ENCODE measurements around the gene KIAA1958. TPM values are rescaled to one million over a fixed set of nuclear protein-coding genes. Genes with fewer than 3 reads are reported as not detected.
"Not testable (repeated sequence)": the region's sequence is repeated elsewhere in the genome, so short reads cannot be mapped to it uniquely, and the experiment has no call there.

The KIAA1958 gene
- total and polyA plus RNA-seq, 2 of the 8 experiments (the other 6 are each of a cell fraction or from before 2014, with no cell fraction given) = 11.4 to 43.8 TPM

- peak; percentile 70 for FAIRE-seq
- H3K36me3 ChIP-seq (ENCODE audit: control insufficient read depth in 2 of 4, insufficient read depth in 4 of 4, low read length in 3 of 4); H2BK15ac ChIP-seq (ENCODE audit: low read length); H2AK5ac ChIP-seq (ENCODE audit: low read depth, low read length); H2AFZ ChIP-seq (ENCODE audit: low read length); H3K4me3 ChIP-seq (ENCODE audit: extremely low read depth in 1 of 4, insufficient read depth in 2 of 4, low read depth in 3 of 4, low read length in 4 of 4); H4K20me1 ChIP-seq (replicated peaks in 1 of 2; ENCODE audit: control insufficient read depth in 1 of 2, insufficient read depth in 2 of 2, low read length in 2 of 2); H3K56ac ChIP-seq (replicated peaks; ENCODE audit: insufficient read length, low read depth, low read length); H2BK20ac ChIP-seq (ENCODE audit: low read length); H3K18ac ChIP-seq (ENCODE audit: extremely low read depth, low read length); H3K9ac ChIP-seq (replicated peaks in 1 of 4; ENCODE audit: extremely low read depth in 1 of 4, low read depth in 3 of 4, low read length in 3 of 4); H4K91ac ChIP-seq (replicated peaks; ENCODE audit: insufficient read length, low read length); POLR2A ChIA-PET (ENCODE audit: partially characterized antibody); H4K8ac ChIP-seq (ENCODE audit: extremely low read depth, insufficient read depth, low read length); H2BK12ac ChIP-seq (ENCODE audit: low read depth, low read length); H3K27me3 ChIP-seq (replicated peaks in 1 of 4; ENCODE audit: control insufficient read depth in 3 of 4, extremely low read depth in 1 of 4, insufficient read depth in 3 of 4, low read length in 3 of 4); H2BK120ac ChIP-seq (replicated peaks; ENCODE audit: low read depth, low read length); H3K9me3 ChIP-seq (ENCODE audit: insufficient read depth in 2 of 2, low read depth in 1 of 2, low read length in 1 of 2); H2BK5ac ChIP-seq (ENCODE audit: low read depth, low read length); H3K4me1 ChIP-seq (replicated peaks in 1 of 4; ENCODE audit: control insufficient read depth in 3 of 4, insufficient read depth in 4 of 4, low read length in 3 of 4); H3K4ac ChIP-seq (replicated peaks; ENCODE audit: insufficient read length, low read depth, low read length); H3K4me2 ChIP-seq (ENCODE audit: insufficient read depth in 1 of 2, low read depth in 2 of 2, low read length in 2 of 2); H3K23me2 ChIP-seq (ENCODE audit: low read depth, low read length); H3K79me1 ChIP-seq (ENCODE audit: low read depth, low read length); H3K14ac ChIP-seq (ENCODE audit: insufficient read length); H3K23ac ChIP-seq (ENCODE audit: insufficient read length); H4K5ac ChIP-seq (ENCODE audit: insufficient read length, low read depth, low read length); H3K27ac ChIP-seq (ENCODE audit: low read depth, low read length); DNase-seq (ENCODE audit: low read depth in 1 of 2, low spot score in 2 of 2): not testable (repeated sequence)
- 94% methylated on average over 2 of the region's 4 CpGs; no CpG with 5 or more reads in 1 of the 2 experiments for WGBS, 2 experiments (ENCODE audit: extremely low coverage in 1 of 2, insufficient coverage in 1 of 2, insufficient read length in 1 of 2, insufficient replicate concordance in 2 of 2, low coverage in 1 of 2, low lambda C conversion rate in 2 of 2, missing lambda C conversion rate in 1 of 2)
- H3K79me2 ChIP-seq (ENCODE audit: control insufficient read depth in 1 of 2, insufficient read depth in 2 of 2, low read length in 2 of 2) = peaks cover 13 to 66% of the 10 kb centered on the region in 2 experiments; a peak in 3 of 4 replicates
- CTCF ChIA-PET (ENCODE audit: partially characterized antibody) = interaction anchor here (0.6 kb wide), 1 partner anchor 392 kb away, joined by 3 read pairs; no protein-coding TSS in a partner anchor
Observed at GRCh38 chr9:112512377-112512776, 25.8 kb downstream of the KIAA1958 start.

Data from H1 (cell line).